Thoracic aorta (tissue), 2 donors: ENCODE measurements around the gene TBRG4. TPM values are rescaled to one million over a fixed set of nuclear protein-coding genes. Genes with fewer than 3 reads are reported as not detected.

Experiments
- ATAC-seq: fragments of 150-250 bp; one replicate; pipeline ENCODE4 v1.8.0; 2017; ENCODE audit warnings: low read depth; ENCODE audit not compliant: insufficient number of reproducible peaks, low FRiP score
- DNase-seq: peaks from one replicate; pipeline ENCODE4 v3.0.0-alpha.2; 2020; ENCODE audit warnings: low spot score
- H3K27ac ChIP-seq, 2 donors: fragments of 200-600 bp; sonication (generic); 1 replicate in 1 of 2; 2 replicates in 1 of 2; pipeline ENCODE4 v1.5.1; 2016; ENCODE audit warnings: mild to moderate bottlenecking in 2 of 2, moderate library complexity in 2 of 2
- H3K27me3 ChIP-seq: fragments of 200-600 bp; sonication (generic); replicated peaks from 2 replicates; pipeline ENCODE4 v1.6.0; 2016; ENCODE audit warnings: mild to moderate bottlenecking; ENCODE audit not compliant: insufficient read depth
- H3K36me3 ChIP-seq: fragments of 200-600 bp; sonication (generic); one replicate; pipeline ENCODE4 v1.5.1; 2016
- H3K4me1 ChIP-seq, 2 donors: fragments of 200-600 bp; sonication (generic); 1 replicate in 1 of 2; 2 replicates in 1 of 2; pipeline versions ENCODE4 v1.5.1 to v1.6.0; 2016; ENCODE audit warnings: low read depth in 2 of 2, mild to moderate bottlenecking in 1 of 2; ENCODE audit not compliant: control insufficient read depth in 1 of 2
- H3K4me3 ChIP-seq: fragments of 200-600 bp; sonication (generic); 2 replicates; pipeline ENCODE4 v1.5.1; 2016; ENCODE audit warnings: mild to moderate bottlenecking
- H3K9me3 ChIP-seq: fragments of 200-600 bp; sonication (generic); 2 replicates; pipeline ENCODE4 v1.5.1; 2016
- total RNA-seq, 2 donors: library from RNA; depleted of rRNA; stranded (reverse); fragments of >200 nt; gene quantifications; one replicate each; pipeline versions ENCODE4 v1.1.0 to v1.2.3, GENCODE V29; 2016
- TF ChIP-seq, protein P1 (sequence below): fragments of 200-600 bp; sonication (generic); IDR thresholded peaks from one replicate; pipeline ENCODE4 v1.5.1; 2019; ENCODE audit warnings: antibody characterized with exemption

Gene TBRG4
- total RNA-seq, 2 donors from 2014 or later: 47.8 to 67.1 TPM

DNA sequence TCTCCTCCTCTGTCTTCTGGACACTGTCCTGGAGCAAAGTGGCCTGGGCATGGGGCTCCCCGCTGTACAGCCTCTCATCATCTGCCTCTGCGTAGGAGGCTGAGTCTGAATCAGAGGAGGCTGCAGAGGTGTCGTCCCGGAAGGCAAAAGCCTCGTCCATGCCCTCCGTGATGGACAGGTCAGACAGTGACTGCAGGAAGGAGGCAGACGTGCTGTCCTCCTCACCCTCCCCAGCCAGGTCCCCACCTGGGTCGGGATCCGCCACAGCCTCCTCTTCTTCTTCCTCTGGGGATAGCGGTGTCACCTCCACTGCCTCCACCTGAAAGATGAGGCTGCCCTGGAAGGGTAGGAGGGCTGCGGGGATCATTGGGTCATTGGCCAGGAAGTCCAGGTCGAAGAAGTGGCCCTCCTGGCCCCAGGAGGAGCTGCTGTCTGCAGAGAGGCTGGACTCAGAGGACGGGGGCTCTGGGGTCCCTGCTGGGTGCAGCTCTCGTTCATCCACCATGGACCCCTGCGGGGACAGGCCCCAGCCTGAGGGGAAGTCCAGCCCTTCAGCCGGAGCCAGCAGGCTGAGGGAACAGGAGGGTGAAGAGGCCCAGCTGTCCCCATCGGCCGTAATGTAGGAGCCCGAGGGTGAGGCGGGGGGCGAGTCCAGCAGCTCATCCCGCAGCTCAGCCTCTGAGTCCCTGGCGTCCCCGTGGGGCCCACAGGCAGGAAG is 26.4 kb downstream of the TBRG4 start:
- Histone ChIP-seq H3K9me3 (no peaks in the 10 kb centered on the region), H3K4me3 (no peak overlapping the region), H3K27ac (no peak overlapping the region), H3K4me1 (peaks cover 4 to 11% of the 10 kb centered on the region in 2 donors), H3K27me3 (no peaks in the 10 kb centered on the region), H3K36me3 (no peaks in the 10 kb centered on the region)
- TF ChIP-seq, protein P1, sequence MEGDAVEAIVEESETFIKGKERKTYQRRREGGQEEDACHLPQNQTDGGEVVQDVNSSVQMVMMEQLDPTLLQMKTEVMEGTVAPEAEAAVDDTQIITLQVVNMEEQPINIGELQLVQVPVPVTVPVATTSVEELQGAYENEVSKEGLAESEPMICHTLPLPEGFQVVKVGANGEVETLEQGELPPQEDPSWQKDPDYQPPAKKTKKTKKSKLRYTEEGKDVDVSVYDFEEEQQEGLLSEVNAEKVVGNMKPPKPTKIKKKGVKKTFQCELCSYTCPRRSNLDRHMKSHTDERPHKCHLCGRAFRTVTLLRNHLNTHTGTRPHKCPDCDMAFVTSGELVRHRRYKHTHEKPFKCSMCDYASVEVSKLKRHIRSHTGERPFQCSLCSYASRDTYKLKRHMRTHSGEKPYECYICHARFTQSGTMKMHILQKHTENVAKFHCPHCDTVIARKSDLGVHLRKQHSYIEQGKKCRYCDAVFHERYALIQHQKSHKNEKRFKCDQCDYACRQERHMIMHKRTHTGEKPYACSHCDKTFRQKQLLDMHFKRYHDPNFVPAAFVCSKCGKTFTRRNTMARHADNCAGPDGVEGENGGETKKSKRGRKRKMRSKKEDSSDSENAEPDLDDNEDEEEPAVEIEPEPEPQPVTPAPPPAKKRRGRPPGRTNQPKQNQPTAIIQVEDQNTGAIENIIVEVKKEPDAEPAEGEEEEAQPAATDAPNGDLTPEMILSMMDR: no peak
- ATAC-seq (no peak), DNase-seq (no peak)

DNA sequence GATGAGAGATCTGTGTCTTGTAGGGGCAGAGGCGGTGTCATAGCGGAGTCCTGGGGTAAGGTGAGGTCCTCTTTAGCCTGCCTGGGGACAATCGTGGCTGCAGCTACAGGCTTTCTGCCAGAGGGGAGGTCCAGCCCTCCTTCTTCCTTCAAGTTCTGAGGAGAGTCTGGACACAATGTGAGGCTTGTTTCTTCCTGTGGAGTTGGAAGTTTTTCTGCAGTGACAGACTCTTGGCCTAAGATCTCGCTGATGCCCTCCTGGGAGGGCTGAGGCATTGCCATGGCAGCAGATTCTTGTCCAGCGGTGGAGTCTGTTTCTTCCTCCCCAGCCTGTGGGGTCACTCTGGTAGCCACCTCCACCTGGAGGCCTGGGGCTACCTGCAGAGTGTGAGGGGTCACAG is 27.2 kb downstream of the TBRG4 start:
- DNase-seq: no peak
- no peaks in the 10 kb centered on the region for H3K9me3 ChIP-seq
- H3K4me3 ChIP-seq: no peak overlapping the region
- no peaks in the 10 kb centered on the region for H3K36me3 ChIP-seq
- no peaks in the 10 kb centered on the region for H3K27me3 ChIP-seq
- TF ChIP-seq, protein P1: no peak
- H3K27ac ChIP-seq: no peak overlapping the region
- H3K4me1 ChIP-seq: peaks cover 4 to 11% of the 10 kb centered on the region in 2 donors
- no peak for ATAC-seq

DNA sequence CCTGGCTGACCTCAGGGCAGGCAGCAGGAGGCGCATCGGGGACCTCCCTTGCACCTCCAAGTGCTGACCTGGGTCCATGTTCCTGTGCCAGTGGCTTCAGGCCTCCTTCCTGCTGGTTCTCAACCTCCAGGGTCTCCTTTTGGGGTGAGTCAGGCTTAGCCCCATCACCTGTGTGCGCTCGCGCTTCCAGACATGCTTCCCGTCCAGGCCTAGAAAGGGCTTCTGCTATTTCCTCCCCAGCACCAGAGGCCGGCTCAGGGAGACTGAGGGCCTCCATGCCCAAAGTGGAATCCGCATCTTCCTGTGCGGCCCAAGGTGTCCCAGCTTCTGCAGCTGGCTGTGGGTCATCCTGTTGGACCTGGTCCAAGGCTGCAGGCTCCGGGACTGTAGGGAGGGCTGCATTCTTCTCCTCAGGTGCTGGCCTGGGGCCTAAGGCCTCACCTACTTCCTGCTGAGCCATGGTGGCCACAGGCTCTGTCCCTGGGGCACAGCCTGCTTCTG is 28.6 kb downstream of the TBRG4 start:
- ATAC-seq (no peak), DNase-seq (no peak)
- H3K4me3 ChIP-seq: no peak overlapping the region
- H3K27me3 ChIP-seq: no peaks in the 10 kb centered on the region
- H3K4me1 ChIP-seq: peaks cover 0 to 5% of the 10 kb centered on the region in 2 donors
- no peaks in the 10 kb centered on the region for H3K36me3 ChIP-seq
- TF ChIP-seq, protein P1: no peak
- no peaks in the 10 kb centered on the region for H3K9me3 ChIP-seq
- no peak overlapping the region for H3K27ac ChIP-seq

DNA sequence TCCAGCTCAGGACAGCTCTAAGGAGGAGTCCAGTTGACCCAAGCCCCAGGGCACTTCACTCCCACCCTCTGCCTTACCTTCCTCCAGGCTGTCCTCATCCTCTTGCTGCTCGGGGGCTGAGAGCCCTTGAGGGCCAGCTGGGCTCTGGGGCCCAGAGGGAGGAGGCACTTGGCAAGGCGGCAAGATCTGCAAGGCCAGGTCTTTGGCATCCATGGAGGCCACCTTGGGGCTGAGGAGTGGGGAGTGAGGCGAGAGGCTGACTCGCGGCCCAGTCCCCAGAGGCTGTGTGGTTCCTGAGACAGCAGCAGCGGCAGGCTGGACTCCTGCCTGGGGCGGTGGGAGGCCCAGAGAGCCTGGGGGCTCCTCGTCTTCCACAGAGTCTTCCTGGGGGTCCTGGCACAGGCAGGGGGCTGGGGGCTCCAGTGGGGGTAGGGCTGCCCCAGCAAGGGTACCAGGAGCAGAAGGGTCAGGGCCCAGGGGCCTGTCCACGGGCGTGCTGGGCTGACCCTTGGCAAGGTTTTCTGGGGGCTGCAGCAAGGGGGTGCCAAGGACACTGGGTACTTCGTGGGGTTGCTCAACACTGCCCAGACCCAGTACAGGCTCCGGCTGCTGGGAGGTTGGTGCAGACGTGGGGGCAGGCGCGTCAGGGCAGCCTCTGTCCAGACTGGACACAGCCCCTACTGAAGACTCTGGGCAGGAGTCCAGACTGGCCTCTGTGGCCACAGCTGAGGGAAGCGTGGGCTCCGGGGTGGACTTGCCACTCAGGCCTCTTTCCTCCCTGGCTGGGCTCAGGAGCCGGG is 29.3 kb downstream of the TBRG4 start:
- DNase-seq: no peak
- Histone ChIP-seq H3K27ac (no peak overlapping the region), H3K4me1 (no peaks in the 10 kb centered on the region), H3K9me3 (no peaks in the 10 kb centered on the region), H3K36me3 (no peaks in the 10 kb centered on the region), H3K27me3 (no peaks in the 10 kb centered on the region), H3K4me3 (no peak overlapping the region)
- no peak for ATAC-seq
- TF ChIP-seq, protein P1: no peak

DNA sequence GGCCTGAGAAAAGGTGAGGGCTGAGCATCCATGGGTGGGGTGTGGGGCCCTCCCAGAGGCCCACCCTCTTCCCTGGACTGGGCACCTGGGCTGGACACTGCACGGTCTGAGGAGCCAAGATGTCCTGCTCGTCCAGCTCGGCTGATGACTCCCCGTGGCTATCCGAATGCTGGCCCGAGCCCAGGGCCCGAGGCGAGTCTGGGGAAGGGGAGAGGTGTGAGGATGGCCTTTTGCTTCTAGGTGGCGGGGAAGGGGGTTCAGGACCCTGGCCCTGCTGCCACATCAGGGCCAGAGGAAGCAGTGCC is 29.9 kb downstream of the TBRG4 start:
- Histone ChIP-seq H3K27me3 (no peaks in the 10 kb centered on the region), H3K36me3 (no peaks in the 10 kb centered on the region), H3K27ac (no peak overlapping the region), H3K4me3 (no peak overlapping the region), H3K4me1 (no peaks in the 10 kb centered on the region), H3K9me3 (no peaks in the 10 kb centered on the region)
- TF ChIP-seq, protein P1: no peak
- ATAC-seq: no peak
- DNase-seq: no peak
